DMS114 treated with DMSO at 0.1 percent for 48 hours (cell line): ENCODE results near the gene SLC50A1.
"Not testable (repeated sequence)": the region's sequence is repeated elsewhere in the genome, so short reads cannot be mapped to it uniquely, and the experiment has no call there.

ENCODE experiments used
- DNase-seq: peaks from one replicate; lab custom pipeline; 2025; ENCODE audit not compliant: unreplicated experiment; lab: John Stamatoyannopoulos, UW

Gene SLC50A1

GRCh38 chr1:155116113-155116764 is 19.4 kb upstream of the SLC50A1 start:
- DNase-seq: no peak

DNA sequence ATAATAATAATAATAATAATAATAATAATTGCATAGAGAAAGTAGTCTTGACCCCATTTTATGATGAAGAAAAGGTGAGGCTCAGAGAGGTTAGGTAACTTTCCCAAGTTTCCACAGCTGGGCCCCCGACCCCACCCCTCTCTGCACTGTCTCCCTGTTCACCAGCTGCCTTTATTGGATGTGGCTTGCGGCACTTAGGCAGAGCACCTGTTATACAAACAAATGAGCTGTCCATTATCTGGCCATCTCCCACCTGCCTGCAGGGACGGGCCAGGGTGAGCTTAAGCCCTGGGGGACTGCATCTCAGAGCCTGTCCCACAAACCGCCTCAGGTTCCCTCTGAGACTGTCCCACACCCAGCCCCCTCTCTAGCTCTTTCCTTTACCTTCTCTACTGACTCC is 18.0 kb upstream of the SLC50A1 start:
- DNase-seq: no peak

DNA sequence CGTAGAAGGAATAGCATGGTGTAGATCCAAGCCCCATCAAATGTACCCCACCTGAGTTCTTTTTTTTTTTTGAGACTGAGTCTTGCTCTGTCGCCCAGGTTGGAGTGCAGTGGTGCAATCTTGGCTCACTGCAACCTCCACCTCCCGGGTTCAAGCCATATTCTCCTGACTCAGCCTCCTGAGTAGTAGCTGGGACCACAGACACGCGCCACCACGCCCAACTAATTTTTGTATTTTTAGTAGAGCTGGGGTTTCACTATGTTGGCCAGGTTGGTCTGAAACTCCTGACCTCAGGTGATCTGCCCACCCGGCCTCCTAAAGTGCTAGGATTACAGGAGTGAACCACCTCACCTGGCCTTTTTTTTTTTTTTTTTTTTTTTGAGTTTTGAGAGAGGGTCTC is 17.6 kb upstream of the SLC50A1 start:
- DNase-seq: not testable (repeated sequence)

- DNase-seq: no peak
Observed at GRCh38 chr1:155120253-155120652, 15.4 kb upstream of the SLC50A1 start.

- DNase-seq: no peak
Observed at GRCh38 chr1:155121249-155121648, 14.4 kb upstream of the SLC50A1 start.

DNA sequence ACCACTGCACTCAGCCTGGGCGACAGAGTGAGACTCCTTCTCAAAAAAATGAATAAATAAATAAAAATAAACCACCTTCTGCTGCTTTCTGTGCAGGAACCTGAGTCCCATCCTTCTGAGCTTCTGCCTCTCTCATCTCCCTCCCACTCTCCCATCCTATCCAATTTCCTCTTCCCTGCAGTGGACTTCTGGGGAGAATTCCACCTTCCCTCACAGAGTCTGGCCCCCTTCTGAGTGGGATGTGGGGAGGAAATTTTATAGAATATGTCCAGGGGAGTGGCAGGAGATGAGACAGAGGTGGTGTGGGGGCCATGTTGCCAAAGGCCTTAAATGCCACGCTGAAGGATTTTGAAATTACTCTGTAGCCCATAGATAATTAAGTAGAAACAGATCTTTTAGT is 13.3 kb upstream of the SLC50A1 start:
- DNase-seq: no peak

DNA sequence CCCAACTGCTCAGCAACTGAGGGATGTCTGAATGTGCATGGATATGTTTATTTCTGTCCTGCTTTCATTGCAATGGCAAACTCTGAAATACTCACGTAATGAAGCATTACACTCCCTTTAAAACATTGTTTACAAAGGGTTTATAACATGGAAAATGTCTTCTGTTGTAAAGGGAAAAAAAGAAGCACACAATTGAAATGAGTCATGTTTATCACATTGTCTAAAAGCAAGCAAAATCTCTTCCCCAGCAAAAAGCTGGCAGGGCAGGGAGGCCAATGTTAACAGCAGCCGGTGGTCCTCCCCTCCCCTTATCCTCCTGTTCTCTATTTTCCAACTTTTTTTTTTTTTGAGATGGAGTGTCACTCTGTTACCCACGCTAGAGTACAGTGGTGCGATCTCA is 11.9 kb upstream of the SLC50A1 start:
- DNase-seq: no peak

DNA sequence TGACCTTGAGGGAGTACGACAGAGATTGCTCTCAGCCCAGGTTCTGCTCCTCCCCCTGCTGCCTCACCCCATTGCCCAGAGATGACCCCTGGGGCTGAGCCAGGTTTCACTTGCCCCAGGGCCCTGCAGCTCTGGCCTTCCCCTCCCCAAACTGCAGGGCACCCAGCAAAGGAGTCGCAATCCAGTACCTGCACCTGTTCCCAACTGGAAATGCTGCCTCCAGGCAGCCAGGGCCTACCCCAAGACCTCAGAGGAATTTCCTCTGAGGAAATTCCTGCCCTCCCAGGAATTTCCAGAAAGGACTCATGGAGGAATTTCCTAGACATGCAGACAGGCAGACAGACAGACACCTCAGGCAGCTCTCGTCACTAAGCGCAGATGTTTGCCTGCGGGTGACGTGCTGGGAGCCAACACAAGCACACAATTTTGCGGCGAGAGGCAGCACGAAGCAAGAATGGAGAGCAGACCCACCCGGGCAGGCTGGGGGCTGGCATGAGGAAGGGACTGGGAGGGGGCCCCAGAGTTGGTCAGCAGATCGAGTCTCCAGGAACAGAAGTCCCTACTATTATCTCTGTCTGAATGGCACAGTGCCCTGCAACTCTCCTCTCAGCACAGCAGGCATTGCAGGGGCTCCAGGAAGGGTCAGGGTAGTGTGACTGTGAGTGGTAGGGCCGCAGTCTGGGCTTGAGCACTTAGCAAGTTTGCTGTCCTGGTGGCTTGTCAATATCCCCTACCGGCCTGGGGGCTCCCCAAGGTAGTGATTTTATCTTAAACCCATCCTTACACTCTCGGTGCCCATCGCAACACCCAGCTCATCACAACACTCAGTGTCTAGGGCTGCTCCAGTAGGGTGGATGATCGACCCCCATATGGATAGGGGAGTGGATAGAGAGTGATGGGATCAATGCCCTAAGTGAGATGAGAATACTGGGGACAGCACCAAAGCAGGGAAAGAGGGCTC is 10.9 kb upstream of the SLC50A1 start:
- DNase-seq: no peak

DNA sequence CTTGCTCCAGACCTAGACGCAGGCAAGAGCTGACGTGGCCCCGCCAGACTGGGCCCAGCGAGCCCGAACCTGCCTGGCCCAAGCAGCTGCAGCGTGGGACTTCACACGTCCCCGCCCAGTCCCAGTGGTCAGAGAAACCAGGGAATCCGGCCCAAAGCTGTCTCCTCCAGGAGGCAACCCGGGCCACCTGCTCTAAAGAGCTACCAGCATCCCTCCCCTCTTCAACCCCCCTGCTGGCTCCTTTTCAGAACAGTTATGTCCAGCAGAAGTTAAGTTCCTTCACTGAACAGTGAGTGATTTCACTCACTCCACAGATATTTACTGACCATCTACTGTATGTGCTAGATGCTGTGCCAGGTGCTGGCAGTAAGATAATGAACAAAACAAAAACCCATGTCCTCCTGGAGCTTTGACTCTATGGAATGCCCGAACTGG is 10.1 kb upstream of the SLC50A1 start:
- no peak for DNase-seq

GRCh38 chr1:155125946-155126555 is 9.6 kb upstream of the SLC50A1 start:
- no peak for DNase-seq

DNA sequence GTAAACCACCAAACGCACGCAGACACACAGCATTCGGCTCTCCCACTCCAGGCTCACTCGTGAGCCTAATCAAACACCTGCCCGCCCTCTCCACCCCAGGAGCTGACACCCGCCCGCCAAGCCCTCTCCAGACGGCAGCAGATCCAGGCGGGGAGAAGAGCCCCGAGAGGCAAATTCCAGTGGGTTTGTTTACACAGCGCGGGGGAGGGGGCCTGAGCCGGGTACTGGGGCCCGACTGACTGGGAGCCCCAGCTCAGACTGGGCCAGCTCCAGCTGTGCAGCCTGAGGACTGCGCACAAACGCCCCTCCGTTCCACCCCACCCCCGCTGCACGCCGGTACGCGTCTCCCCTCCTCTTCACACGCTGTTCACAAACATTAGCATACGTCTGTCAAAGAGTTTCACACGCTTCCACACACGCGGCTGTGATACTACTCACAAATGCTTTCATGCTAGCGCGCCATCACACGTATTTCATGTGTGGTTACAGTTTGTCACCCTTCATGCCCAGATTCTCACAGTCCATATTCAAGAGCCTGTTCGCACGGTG is 9.0 kb upstream of the SLC50A1 start:
- DNase-seq: no peak

GRCh38 chr1:155127105-155127966 is 8.3 kb upstream of the SLC50A1 start, which contains the start of gene EFNA1:
EFNA1 (plus strand) TSS chr1:155127876; CDS start chr1:155127978, 102 bp downstream.
- DNase-seq: peak; percentile 39

DNA sequence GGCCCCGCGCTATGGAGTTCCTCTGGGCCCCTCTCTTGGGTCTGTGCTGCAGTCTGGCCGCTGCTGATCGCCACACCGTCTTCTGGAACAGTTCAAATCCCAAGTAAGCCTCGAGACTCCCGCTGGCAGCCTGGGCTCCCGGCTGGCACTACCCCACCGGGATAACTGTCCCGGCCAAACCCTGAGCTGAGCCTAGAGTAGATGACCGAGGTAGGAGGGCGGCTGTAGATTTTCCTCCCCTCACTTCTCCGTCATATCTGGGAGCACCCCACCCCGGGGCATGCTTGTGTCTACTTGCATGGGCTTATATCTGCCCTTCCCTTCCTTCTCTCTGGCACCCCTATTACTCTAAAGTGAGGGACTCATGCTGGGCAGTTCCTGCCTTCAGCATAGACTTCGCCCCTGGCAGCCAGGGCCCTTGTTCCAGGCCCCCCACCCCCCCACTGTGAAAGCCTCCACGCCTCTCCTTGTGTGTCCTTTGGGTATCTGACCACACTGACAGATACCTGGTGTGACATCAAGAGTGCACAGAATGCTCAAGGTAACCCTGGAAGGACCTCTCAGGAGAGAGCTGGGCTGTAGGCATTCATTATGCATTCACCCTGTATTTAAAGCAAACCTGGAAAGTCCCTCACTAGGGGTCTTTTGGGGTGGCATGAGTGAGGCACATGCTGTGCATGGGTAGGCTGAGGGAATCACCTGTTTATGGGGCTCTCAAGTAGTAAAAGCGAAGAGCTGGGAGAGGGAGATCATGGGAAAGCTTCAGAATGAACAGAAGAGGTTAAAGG is 7.5 kb upstream of the SLC50A1 start:
- DNase-seq: no peak

DNA sequence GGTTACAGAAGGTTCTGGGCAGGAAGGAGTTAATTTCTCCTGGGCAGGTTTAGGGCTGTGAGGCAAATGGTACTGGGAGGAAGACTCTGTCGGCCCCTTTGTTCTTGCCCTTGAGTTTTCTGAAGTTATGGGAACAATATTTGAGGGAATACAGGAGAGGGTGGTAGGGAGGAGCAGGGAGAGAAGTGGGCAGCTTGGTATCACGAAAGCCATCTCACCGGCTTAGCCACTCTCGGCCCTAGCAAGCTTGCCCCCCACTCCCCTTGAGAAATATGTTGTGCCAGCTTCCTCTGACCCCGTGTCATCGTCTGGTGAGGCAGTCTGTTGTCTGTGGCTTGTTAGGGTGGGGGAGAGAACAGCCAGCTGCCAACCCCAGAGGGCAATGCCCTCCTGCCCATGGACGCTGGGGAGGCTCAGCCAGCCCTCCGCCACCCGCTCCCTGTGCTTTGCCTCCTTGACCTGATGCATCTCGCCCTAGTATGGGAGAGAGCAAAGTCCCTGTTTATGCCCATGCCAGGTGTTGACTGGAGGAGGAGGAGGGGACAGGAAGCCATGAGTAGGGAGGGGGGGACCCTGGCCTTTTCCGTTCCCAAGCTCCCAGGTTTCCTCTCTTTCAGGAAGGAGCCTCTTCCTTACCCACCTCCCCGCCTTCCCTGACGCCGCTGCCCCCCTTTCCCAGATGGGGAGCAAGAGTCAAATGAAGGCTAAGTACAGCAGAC is 6.7 kb upstream of the SLC50A1 start:
- no peak for DNase-seq

DNA sequence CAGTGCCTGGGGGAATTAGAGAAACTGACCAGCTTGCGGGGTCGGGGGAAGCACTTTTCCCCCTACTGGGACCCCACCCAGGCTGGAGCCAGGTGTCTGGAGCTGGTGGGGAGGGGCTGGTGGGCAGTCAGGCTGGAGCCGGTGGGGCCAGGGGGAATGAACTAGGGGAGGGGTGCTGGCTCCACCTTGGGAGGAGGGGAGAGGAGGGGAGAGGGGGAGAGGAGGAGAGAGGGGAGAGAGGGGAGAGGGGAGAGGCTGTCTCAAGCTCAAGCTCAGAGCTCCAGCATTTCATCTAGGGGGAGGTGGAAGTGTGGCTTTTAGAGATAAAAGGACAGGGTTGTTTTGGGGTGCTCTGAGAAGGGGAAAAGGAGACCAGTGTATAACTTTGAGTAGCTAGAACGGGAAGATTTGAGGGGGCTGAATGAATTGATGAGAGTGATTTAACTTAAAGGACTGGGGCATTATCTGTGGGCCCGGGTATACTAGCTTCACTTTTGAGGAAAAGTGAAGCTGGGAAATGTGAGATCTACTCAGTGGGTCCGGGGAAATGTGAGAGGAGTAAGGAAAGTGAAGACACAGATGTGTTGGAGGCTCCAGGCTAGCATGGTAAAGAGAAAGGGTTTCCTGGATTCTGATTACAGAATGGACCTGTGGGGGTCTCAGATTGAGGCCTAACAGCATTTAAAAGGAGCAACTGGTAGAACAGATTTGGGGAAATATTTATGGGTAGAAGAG is 5.2 kb upstream of the SLC50A1 start:
- DNase-seq: no peak

GRCh38 chr1:155131285-155131684 is 4.4 kb upstream of the SLC50A1 start:
- no peak for DNase-seq

- no peak for DNase-seq
Observed at GRCh38 chr1:155131856-155132255, 3.8 kb upstream of the SLC50A1 start.

DNA sequence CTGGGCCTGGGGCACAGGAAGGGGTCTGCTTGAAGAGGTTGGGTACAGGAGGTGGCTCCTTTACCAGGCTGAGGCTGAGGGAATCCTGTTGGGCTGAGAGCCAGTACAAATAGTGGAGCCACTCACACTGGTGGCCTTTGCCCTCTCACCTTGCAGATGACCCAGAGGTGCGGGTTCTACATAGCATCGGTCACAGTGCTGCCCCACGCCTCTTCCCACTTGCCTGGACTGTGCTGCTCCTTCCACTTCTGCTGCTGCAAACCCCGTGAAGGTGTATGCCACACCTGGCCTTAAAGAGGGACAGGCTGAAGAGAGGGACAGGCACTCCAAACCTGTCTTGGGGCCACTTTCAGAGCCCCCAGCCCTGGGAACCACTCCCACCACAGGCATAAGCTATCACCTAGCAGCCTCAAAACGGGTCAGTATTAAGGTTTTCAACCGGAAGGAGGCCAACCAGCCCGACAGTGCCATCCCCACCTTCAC is 1.8 kb upstream of the SLC50A1 start:
- DNase-seq: no peak
